Gastroesophageal sphincter (tissue), 4 donors: ENCODE results near the gene TRPC3. TPM values are rescaled to one million over a fixed set of nuclear protein-coding genes. Genes with fewer than 3 reads are reported as not detected.

Experiments used
- ATAC-seq: fragments of 150-250 bp; one replicate; pipeline ENCODE4 v1.9.1; 2016; ENCODE audit warnings: mild to moderate bottlenecking, moderate library complexity
- H3K27ac ChIP-seq, 4 donors: fragments of 200-600 bp; sonication (generic) in 3 of 4; 1 replicate in 3 of 4; 2 replicates in 1 of 4; pipeline ENCODE4 v1.5.1; 2016 to 2019
- H3K27me3 ChIP-seq: fragments of 200-600 bp; sonication (generic); one replicate; pipeline ENCODE4 v1.5.1; 2019
- H3K36me3 ChIP-seq, 2 donors: fragments of 200-600 bp; sonication (generic); one replicate each; pipeline ENCODE4 v1.5.1; 2019; ENCODE audit warnings: control low read depth in 1 of 2
- H3K4me1 ChIP-seq, 3 donors: fragments of 200-600 bp; sonication (generic); 1 replicate in 2 of 3; 2 replicates in 1 of 3; pipeline ENCODE4 v1.5.1; 2016 to 2019; ENCODE audit warnings: control low read depth in 2 of 3
- H3K4me3 ChIP-seq, 2 donors: fragments of 200-600 bp; sonication (generic); one replicate each; pipeline ENCODE4 v1.5.1; 2019; ENCODE audit warnings: mild to moderate bottlenecking in 1 of 2, moderate library complexity in 1 of 2
- H3K9me3 ChIP-seq, 3 donors: fragments of 200-600 bp; sonication (generic); one replicate each; pipeline ENCODE4 v1.5.1; 2017 to 2019; ENCODE audit warnings: control low read depth in 2 of 3
- CTCF ChIP-seq, 4 experiments: fragments of 200-600 bp in 2 of 4; fragments of 450-650 bp in 2 of 4; sonication (generic) in 1 of 4; IDR thresholded peaks; one replicate each; pipeline ENCODE4 v1.5.1; 2017 to 2019; ENCODE audit warnings: antibody characterized with exemption in 4 of 4, mild to moderate bottlenecking in 2 of 4, moderate library complexity in 2 of 4
- EP300 ChIP-seq: sonication (generic); formaldehyde crosslinking; IDR thresholded peaks from one replicate; pipeline ENCODE4 v1.6.1; 2017; ENCODE audit warnings: antibody characterized with exemption, mild to moderate bottlenecking
- POLR2A ChIP-seq, 2 donors: fragments of 450-650 bp; IDR thresholded peaks; one replicate each; pipeline ENCODE4 v1.6.1; 2017; ENCODE audit warnings: antibody characterized with exemption in 2 of 2, mild to moderate bottlenecking in 2 of 2, moderate library complexity in 1 of 2
- POLR2AphosphoS5 ChIP-seq: sonication (generic); formaldehyde crosslinking; IDR thresholded peaks from one replicate; pipeline ENCODE4 v1.6.1; 2017; ENCODE audit warnings: antibody characterized with exemption
- WGBS, 2 donors: methylation state at CpG; one replicate each; pipeline ENCODE4 v1.1.5; 2018; ENCODE audit warnings: low coverage in 1 of 2; 5-methylcytosine and 5-hydroxymethylcytosine counted together
- total RNA-seq, 4 donors: library from RNA; depleted of rRNA; stranded (reverse); fragments of >200 nt; gene quantifications; one replicate each; pipeline ENCODE4 v1.1.0, GENCODE V29; 2016

TRPC3 gene
- total RNA-seq, 4 donors from 2014 or later = 0.50 to 8.9 (median 3.3) TPM

GRCh38 chr4:121842862-121843261 is 109.0 kb downstream of the TRPC3 start:
- Histone ChIP-seq H3K4me1 (no peaks in the 10 kb centered on the region), H3K36me3 (peaks cover 5 to 94% of the 10 kb centered on the region in 2 donors), H3K27ac (no peak overlapping the region), H3K4me3 (no peak overlapping the region), H3K9me3 (no peaks in the 10 kb centered on the region), H3K27me3 (no peaks in the 10 kb centered on the region)
- WGBS, 2 donors = 90 to 92% methylated on average over 2 to 4 of the region's 4 CpGs
- no peak for ATAC-seq
- TF ChIP-seq EP300 (no peak), POLR2AphosphoS5 (no peak), POLR2A (IDR thresholded peaks at IDR 0.05) (no peak), CTCF (IDR thresholded peaks at IDR 0.05) (no peak)

GRCh38 chr4:121838136-121838535 is 113.7 kb downstream of the TRPC3 start:
- ATAC-seq = no peak
- Histone ChIP-seq H3K36me3 (peaks cover 5 to 89% of the 10 kb centered on the region in 2 donors), H3K4me1 (no peaks in the 10 kb centered on the region), H3K27me3 (no peaks in the 10 kb centered on the region), H3K9me3 (no peaks in the 10 kb centered on the region), H3K4me3 (no peak overlapping the region), H3K27ac (no peak overlapping the region)
- TF ChIP-seq POLR2A (IDR thresholded peaks at IDR 0.05) (no peak), EP300 (no peak), POLR2AphosphoS5 (no peak), CTCF (IDR thresholded peaks at IDR 0.05) (no peak)

- Histone ChIP-seq H3K4me3 (no peak overlapping the region), H3K27me3 (no peaks in the 10 kb centered on the region), H3K27ac (no peak overlapping the region), H3K4me1 (peaks cover 0 to 8% (median 0%) of the 10 kb centered on the region in 3 donors), H3K36me3 (peaks cover 0 to 79% of the 10 kb centered on the region in 2 donors), H3K9me3 (no peaks in the 10 kb centered on the region)
- TF ChIP-seq POLR2A (IDR thresholded peaks at IDR 0.05) (no peak), POLR2AphosphoS5 (no peak), CTCF (IDR thresholded peaks at IDR 0.05) (no peak), EP300 (no peak)
- ATAC-seq = no peak
- WGBS, 2 donors = 13 to 100% methylated on average over 1 to 5 of the region's 5 CpGs
These were observed 122.3 kb downstream of the TRPC3 start for GRCh38 chr4:121829511-121829910.

Other genes starting within 250 kb of the TRPC3 start
- 1 to 10 TPM in 1 of 4 donors, under 1 TPM in 3; 0.39 to 2.3 (median 0.51) TPM for gene SMIM43, start 186.9 kb downstream of the TRPC3 start, total RNA-seq
- gene EXOSC9, start 150.7 kb downstream of the TRPC3 start, total RNA-seq = 10 to 100 TPM; 12.2 to 29.7 (median 23.1) TPM
- gene CCNA2, start 128.2 kb downstream of the TRPC3 start, total RNA-seq = 1 to 10 TPM in 2 of 4 donors, under 1 TPM in 2; 0.89 to 2.9 (median 1.4) TPM
- gene BBS7, start 81.6 kb downstream of the TRPC3 start, total RNA-seq = 10 to 100 TPM; 13.3 to 23.1 (median 20.4) TPM
- gene BLTP1, start 200.3 kb upstream of the TRPC3 start, total RNA-seq = 100 to 1,000 TPM in 2 of 4 donors, 10 to 100 TPM in 2; 74.6 to 183 (median 107) TPM